Activated naive CD4-positive, alpha-beta T cell treated with anti-CD3 and anti-CD28 coated beads, Interleukin-2, amount 50 U/mL, for 72 hours (primary cell): Measurements from ENCODE around the gene COL4A1. TPM values are rescaled to one million over a fixed set of nuclear protein-coding genes. Genes with fewer than 3 reads are reported as not detected.

Experiments used
- ATAC-seq, 2 donors: fragments of 150-1000 bp; cut with Tn5 transposase; 2 replicates each; pipeline ENCODE4 v1.10.0; 2021; ENCODE audit warnings: mild to moderate bottlenecking in 2 of 2, moderate library complexity in 2 of 2
- DNase-seq, 2 donors: peaks; one replicate each; pipeline ENCODE4 v3.0.0; 2021 to 2022; ENCODE audit warnings: low spot score in 2 of 2
- H3K27ac Mint-ChIP-seq, 2 donors: one replicate each; pipeline ENCODE4 v1.8.0; 2022; ENCODE audit warnings: mild to moderate bottlenecking in 2 of 2, mixed read lengths in 2 of 2
- H3K36me3 Mint-ChIP-seq, 2 donors: one replicate each; pipeline ENCODE4 v1.8.0; 2022; ENCODE audit warnings: mixed read lengths in 2 of 2
- H3K9me3 Mint-ChIP-seq, 2 donors: one replicate each; pipeline ENCODE4 v1.8.0; 2022; ENCODE audit warnings: mixed read lengths in 2 of 2
- total RNA-seq, 2 donors: library from RNA; stranded (reverse); gene quantifications; one replicate each; pipeline ENCODE4 v1.2.3, GENCODE V29; 2022

Gene COL4A1
- total RNA-seq, 2 donors from 2014 or later = 0.14 TPM; not detected in 1

DNA sequence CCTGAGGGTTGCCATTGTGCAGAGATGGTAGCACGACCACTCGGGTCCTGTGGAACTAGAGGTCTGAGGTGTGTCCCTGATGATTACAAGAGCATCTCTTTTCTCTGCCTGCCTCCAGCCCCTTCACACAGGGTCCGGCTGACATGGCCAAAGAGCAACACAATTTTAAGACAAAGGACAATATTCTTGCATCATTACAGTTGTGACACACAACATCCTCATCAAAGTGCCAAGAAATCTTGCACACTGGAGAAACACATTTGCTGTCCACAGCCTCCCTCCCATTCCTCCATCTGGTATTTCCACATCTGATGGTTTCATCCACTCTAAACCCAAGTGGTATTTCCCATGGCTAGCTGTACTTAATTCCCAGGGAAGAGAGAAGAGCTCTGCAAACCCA is 12.8 kb downstream of the COL4A1 start:
- Mint-ChIP-seq H3K36me3 (no peaks in the 10 kb centered on the region), H3K27ac (no peak overlapping the region), H3K9me3 (no peaks in the 10 kb centered on the region)
- ATAC-seq (no peak), DNase-seq (no peak)

DNA sequence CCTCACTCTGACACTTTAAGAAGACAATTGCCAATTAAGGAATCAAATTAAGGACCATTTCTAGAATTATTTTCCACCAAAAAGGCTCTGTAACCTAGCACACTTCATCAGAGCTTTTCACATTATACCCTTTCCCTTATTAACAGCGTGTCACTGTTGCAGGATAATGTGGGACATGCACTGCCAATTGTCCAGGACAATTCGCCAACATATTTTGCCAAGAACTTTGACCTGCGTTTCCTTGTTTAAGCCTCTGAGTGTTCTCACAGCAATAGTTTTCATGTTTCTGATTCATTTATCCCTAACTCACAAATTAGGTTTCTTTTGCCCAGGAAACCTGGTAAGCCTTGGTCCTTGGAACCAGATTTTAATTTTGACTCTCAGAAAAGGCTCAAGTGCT is 13.3 kb downstream of the COL4A1 start:
- H3K9me3 Mint-ChIP-seq = no peaks in the 10 kb centered on the region
- DNase-seq = no peak
- no peak for ATAC-seq
- no peak overlapping the region for H3K27ac Mint-ChIP-seq
- H3K36me3 Mint-ChIP-seq = no peaks in the 10 kb centered on the region

DNA sequence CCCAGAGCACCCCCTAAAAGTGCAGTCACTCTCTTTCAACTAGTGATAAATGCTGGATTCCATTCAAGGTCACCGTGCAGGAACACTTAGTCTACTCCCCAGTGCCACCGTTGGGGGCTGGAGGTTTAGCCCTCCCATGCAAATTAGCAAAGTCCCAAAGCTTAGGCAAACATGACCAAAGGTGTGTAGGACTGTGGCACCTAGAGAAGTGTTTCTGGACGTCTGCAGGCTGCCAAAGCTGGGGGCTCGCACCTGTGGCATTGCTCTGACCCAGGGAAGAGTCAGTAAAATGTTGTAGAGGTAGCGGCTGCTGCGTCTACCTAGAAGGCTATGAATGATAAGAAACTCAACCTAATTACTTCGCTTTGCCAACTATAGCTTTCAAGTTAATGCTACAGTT is 13.9 kb downstream of the COL4A1 start:
- H3K9me3 Mint-ChIP-seq = no peaks in the 10 kb centered on the region
- ATAC-seq = no peak
- no peak overlapping the region for H3K27ac Mint-ChIP-seq
- no peak for DNase-seq
- H3K36me3 Mint-ChIP-seq = no peaks in the 10 kb centered on the region

DNA sequence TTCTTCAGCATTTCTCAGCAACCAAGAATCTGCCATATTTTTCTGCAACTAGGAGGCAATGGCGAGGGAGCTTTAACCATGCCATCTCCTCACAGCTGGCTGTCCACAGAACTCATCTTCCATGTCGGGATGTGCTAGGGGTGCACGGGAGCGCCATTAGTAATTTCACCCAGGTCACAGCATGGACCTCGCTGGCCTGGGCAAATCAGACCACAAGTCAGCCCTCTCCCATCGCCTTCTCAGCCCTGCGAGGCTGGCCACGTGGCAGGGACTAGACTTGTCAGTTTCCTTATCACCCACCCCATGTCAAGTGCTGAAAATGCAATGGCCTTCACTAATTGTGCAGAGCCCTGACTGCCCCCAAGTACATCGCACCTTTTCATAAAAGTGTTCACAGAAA is 15.7 kb downstream of the COL4A1 start:
- ATAC-seq (no peak), DNase-seq (no peak)
- Mint-ChIP-seq H3K27ac (no peak overlapping the region), H3K9me3 (no peaks in the 10 kb centered on the region), H3K36me3 (no peaks in the 10 kb centered on the region)

DNA sequence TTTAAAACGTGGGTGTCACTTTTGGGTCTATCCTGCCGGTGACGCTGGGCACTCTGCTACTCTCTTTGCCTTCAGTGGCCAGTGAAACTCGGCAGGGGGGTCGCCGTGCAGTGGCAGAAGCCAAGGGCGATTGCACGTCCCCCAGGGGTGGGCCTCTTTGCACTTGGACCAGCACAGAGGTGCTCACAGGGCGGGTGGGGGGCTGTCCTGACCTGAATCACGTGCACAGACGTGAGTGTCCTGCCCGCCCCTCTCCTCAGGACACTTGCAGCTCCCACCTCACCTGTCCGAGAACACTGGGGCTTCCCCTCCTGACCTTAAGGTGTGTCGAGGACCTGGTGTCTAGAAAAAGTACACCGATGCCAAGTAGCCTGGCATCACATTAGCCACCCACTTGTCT is 16.1 kb downstream of the COL4A1 start:
- H3K9me3 Mint-ChIP-seq = no peaks in the 10 kb centered on the region
- ATAC-seq (no peak), DNase-seq (no peak)
- no peaks in the 10 kb centered on the region for H3K36me3 Mint-ChIP-seq
- no peak overlapping the region for H3K27ac Mint-ChIP-seq

DNA sequence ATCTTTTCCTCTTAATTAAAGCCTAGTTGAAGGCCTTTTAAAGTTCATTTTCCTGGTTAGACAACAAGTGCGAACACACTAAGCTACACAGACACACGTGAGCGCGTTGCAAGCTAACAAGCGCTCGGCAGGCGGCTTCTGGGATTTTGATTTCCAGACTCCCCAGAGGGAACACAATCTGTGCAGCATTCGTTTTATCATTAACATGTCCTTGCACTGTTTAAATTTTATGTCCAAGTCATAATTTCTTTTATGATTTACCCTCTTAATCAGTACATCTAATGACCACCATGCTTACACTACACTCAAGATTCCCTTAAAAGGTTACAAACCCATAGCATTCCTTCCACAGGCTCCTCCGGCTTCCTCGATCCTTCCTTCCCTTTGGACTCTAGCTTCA is 16.8 kb downstream of the COL4A1 start:
- no peak for DNase-seq
- ATAC-seq = no peak
- H3K9me3 Mint-ChIP-seq = no peaks in the 10 kb centered on the region
- no peak overlapping the region for H3K27ac Mint-ChIP-seq
- no peaks in the 10 kb centered on the region for H3K36me3 Mint-ChIP-seq

DNA sequence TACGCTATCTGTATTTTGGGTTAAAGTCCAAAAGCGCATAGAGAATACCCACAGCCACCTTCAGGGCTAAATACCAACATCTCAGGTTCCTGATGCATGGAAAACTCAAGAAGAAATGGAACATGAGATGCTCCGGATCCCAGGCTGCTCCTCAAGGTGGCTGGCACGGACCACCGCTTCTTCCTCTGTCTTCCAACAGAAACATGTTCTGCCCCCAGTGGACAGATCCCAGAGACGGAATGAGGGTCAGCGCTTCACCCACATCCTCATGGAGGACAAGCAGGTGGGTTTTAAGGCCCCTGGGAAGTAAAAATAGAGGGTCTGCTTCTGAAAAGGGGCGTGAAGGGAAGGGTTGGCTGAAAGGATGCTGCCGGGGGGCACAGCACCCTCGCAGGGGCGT is 17.3 kb downstream of the COL4A1 start:
- DNase-seq (no peak), ATAC-seq (no peak)
- Mint-ChIP-seq H3K9me3 (no peaks in the 10 kb centered on the region), H3K36me3 (no peaks in the 10 kb centered on the region), H3K27ac (no peak overlapping the region)

DNA sequence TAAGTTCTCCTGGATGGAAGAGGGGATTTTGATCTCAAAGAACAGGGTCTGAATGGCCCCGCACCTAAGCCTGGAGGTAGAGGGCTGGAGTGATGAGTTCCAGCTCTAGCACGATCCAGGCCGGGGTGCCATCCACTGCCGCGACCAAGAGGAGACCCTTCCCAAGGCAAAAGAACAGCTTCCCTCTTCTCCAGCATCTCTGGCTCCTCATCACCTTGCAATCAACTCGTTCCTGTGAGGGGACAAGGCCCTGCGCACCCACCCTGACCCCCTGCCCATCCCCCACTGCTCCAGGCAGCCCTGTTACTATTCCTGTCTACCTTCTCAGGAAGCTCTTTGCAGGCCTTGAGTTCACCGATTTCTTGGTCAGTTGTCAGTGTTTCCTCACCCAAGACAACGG is 17.8 kb downstream of the COL4A1 start:
- Mint-ChIP-seq H3K36me3 (no peaks in the 10 kb centered on the region), H3K27ac (no peak overlapping the region), H3K9me3 (no peaks in the 10 kb centered on the region)
- ATAC-seq = no peak
- no peak for DNase-seq

DNA sequence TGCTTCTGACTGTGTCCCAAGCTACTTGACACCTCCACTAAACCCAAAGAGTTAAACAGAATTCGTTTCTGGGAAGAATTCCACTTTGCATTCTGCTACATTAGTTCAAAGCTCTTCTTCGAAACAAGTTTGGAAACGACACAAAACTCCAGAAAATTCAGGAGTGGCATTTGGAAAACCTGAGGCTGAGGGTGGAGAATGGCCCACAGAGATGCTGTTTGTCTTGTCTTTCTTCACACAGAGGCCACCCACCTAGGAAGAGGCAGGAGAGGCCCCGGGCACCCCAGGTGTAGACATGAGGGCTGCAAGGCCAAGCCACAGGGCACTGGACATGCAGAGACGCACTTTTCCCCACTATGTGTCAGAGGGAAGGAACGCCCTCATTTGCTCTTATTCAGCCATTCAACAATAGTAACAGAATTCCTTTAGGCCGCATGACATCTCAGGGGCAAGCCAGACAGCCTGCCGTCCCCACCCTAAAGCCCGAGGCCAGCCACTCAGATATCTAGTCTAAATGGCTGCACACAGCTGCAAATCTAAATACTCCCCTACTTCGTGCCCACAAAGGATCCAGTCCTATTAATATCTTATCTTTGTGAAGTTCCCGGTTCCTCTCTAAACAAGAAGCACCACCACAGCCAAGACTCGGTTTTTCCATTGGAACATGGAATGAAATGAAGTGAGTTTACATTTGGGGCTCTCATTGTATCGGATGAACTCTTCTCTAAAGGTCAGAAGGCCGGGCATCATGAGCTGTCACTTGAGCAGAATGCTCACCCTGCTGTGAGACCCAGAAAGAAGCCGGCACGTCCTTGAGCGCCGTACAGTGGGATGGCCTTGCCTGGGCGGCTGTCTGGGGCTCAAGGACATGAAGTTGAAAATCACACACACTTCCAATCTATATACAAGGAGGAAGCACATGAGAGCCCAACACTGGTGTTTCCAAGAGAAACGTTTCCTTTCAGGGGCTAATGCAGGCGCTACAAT is 19.8 kb downstream of the COL4A1 start:
- H3K27ac Mint-ChIP-seq = no peak overlapping the region
- H3K36me3 Mint-ChIP-seq = peaks cover 0 to 5% of the 10 kb centered on the region in 2 donors
- no peak for DNase-seq
- no peak for ATAC-seq
- H3K9me3 Mint-ChIP-seq = peaks cover 0 to 3% of the 10 kb centered on the region in 2 donors

DNA sequence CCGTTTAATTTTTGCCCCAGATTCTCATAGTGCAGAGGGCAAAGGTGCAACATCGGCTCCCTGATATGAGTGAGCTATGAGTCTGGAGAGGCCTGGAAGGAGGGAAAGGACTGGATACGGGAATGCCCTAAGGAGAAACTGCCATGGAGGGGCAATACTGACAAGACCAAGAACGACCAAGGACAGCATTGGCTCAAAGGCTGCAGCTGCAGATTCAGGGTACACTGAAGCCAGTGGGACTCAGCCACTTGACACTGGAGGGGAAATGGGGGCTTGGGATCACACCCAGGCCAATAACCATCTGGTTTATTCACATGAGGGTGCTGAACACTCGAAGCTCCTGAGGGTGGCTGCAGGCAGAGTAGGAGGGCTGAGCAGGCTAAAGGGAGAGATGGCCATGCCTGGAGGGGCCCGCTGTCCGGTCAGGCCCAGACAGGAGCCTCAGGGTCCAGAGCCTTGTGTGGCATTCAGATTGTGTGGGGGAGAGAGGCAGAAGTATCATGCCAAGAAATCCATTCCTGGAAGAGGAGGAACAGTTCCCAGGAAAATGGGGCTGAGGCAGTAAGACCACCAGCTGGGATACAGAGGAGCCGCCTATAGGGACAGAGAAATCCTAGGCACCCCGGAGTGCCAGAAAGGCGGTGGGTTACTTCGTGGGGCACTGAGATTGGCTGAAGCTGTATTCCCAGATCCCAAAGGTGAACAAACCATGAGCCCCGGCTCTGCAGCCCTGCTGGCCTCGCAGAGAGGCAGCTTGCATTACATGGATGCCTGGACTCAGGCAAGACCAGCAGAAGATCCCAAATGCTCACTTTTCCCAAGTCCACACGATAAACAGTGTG is 20.7 kb downstream of the COL4A1 start:
- H3K9me3 Mint-ChIP-seq = peaks cover 0 to 12% of the 10 kb centered on the region in 2 donors
- peaks cover 0 to 14% of the 10 kb centered on the region in 2 donors for H3K36me3 Mint-ChIP-seq
- ATAC-seq (no peak), DNase-seq (no peak)
- H3K27ac Mint-ChIP-seq = no peak overlapping the region

DNA sequence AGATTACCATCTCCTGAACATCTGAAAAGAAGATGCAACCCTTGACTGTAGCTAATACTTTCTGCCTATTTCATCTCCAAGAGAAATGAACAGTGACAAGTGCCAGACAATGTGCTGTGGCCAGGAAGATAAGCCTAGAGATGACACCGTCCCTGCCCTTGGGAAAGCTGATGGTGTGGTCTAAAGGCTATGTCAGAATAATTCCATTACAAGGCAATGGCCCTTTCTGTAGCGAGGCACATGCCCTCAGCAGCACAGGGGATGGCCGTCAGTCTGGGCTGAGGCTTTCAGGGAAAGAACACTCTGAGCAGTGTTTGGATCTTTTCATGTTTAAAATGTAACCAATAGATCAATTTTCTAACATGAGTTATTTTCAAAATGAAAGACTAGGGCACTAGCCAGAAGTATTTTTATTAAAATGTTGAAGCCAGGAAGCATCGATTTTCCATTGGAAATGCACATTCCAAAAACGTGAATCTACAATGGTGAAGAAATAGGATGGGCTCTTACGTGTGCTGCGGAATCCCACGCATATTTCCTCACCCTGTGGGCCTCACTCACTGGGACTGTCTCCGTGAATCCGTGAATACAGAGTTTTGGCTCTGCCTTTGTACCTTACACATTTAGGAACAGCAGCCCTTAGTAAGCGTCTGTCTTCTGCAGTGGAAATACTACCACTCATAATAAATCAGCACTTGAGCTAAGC is 22.0 kb downstream of the COL4A1 start:
- no peak for ATAC-seq
- Mint-ChIP-seq H3K27ac (no peak overlapping the region), H3K9me3 (peaks cover 0 to 14% of the 10 kb centered on the region in 2 donors), H3K36me3 (peaks cover 0 to 21% of the 10 kb centered on the region in 2 donors)
- no peak for DNase-seq

DNA sequence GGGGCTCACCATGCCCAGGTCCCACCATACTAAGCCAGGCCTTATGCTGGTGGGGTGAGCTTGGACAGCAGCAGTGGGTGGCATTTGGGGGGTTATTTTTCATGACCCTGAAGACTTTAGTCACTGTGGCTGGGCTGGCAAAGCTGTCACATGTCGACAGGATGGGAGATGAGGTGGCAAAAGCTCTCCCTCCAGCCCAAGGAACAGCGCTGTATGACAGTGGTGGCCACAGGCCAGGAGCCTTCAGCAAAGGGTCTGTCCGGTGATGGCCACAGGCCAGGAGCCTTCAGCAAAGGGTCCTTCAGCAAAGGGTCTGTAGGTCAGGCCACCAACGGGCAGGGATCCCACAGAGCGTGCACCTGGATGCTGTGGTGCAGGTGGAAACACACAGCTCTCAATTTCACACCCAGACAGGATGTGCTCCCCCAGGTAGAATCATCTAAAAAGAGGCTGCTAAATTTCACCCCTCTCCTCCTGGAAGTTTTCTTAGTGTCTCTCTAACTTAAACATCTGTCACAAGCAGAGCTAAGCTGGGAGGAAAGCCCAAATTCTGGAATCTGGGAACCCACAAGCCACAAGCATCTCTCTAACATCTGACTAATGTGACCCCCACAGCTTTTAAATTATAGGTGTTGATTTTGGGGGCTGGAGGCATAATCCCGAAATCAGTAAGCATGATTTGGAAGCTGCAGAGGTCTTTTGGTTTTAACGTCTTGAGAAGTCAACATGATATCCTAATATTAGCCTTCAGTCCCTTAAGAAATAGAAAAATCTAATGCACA is 23.0 kb downstream of the COL4A1 start:
- ATAC-seq = no peak
- Mint-ChIP-seq H3K9me3 (peaks cover 0 to 14% of the 10 kb centered on the region in 2 donors), H3K27ac (no peak overlapping the region), H3K36me3 (peaks cover 0 to 21% of the 10 kb centered on the region in 2 donors)
- no peak for DNase-seq

DNA sequence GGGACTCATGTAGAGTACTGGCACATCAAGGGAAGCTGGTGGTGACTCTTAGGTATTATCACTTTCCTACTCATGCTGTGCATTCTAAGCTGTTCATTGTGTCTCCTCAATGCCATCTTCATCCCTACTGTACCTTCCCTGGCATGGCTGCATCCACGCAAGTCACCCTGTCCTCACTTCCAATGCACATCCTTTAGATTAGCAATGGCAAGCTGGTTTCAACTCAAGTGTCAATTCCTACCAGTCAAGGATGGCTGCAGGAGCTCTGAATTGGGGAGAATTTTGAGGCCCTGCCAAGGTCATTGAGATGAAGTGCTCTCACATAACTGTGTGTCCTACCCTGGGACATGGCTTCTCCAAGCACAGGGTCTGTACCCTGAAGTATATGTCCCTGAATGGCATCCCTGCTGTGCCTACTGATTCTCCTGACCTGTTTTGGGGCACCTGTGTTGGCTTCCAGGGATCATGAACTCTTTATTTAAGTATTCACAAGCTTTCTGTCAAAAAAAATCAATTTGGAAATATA is 24.6 kb downstream of the COL4A1 start:
- ATAC-seq = no peak
- Mint-ChIP-seq H3K9me3 (peaks cover 0 to 14% of the 10 kb centered on the region in 2 donors), H3K36me3 (peaks cover 0 to 21% of the 10 kb centered on the region in 2 donors), H3K27ac (no peak overlapping the region)
- no peak for DNase-seq

DNA sequence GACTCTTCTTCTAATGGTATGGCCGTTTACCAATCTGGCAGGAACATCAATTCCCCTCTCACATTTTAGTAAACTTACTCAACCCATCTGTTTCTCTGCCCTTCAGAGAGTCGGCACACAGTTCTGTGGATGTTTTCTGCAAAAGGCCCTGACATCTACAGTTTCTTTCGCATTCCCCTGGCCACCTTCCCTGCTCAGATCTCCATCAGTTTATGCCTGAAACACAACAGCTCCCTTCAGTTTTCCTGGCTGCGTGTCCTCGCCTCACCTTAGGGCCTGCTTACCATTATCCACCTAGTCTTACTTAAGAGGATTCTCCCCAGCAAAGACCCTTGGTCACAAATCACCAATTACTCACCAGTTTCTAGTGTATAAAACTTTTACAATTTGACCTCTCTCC is 25.2 kb downstream of the COL4A1 start:
- Mint-ChIP-seq H3K27ac (no peak overlapping the region), H3K36me3 (peaks cover 0 to 21% of the 10 kb centered on the region in 2 donors), H3K9me3 (peaks cover 0 to 14% of the 10 kb centered on the region in 2 donors)
- no peak for ATAC-seq
- DNase-seq = no peak

DNA sequence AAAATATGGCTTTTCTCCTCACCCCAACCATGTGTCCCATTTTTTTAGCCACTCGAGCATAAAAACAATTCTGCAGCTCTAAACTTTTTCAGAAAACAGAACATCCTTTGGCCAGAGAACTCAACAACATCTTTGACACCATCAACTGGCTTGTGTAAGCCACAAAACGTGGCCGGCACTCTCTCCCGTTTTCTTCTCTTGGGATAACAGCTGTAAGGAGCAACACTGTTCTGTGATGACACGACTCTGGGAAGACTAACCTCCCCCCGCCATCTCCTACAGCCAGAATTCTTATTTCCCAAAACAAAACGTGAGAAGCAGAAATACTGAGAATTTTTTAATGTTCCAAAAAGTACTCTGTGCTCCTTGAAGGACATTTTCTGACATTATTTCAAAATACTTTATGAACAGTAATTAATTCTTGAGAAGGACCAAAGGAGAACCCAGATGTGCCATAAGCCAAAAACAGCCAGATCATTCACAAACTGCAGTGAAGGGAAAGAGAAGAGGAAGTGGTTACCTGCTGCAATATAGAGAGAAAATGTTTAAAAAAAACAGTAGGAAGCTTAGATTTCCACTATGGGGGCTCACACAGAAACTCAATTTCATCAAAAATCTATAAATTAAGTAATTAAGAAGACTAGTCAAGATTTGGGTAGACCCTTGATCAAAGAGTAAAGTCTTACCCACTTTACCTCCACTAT is 25.8 kb downstream of the COL4A1 start:
- no peak overlapping the region for H3K27ac Mint-ChIP-seq
- peaks cover 0 to 14% of the 10 kb centered on the region in 2 donors for H3K9me3 Mint-ChIP-seq
- H3K36me3 Mint-ChIP-seq = peaks cover 0 to 21% of the 10 kb centered on the region in 2 donors
- ATAC-seq (no peak), DNase-seq (no peak)
